Panc1 (cell line): ENCODE measurements around the gene KRT5. TPM values are rescaled to one million over a fixed set of nuclear protein-coding genes. Genes with fewer than 3 reads are reported as not detected.

Source experiments
- ATAC-seq: fragments of 200-7000 bp; cut with Tn5 transposase; 2 replicates; pipeline ENCODE4 v1.9.1; 2020; ENCODE audit warnings: mild to moderate bottlenecking, moderate library complexity
- BruUV-seq: library from RNA; stranded (reverse); fragments of 400-500 nt; replicated peaks from 2 replicates; lab custom pipeline; 2021; lab: Mats Ljungman, UMichigan
- CTCF ChIA-PET: fragments of 300-600 bp; sonication (Branson Sonifier 250); formaldehyde crosslinking; loops from one replicate; lab custom pipeline; 2022; ENCODE audit warnings: antibody characterized with exemption; lab: Charles Lee
- POLR2A ChIA-PET: fragments of 300-600 bp; sonication (Branson Sonifier 250); formaldehyde crosslinking; loops from one replicate; lab custom pipeline; 2022; ENCODE audit warnings: antibody characterized with exemption; lab: Charles Lee
- DNase-seq: peaks from one replicate; pipeline ENCODE4 v3.0.0-alpha.2; 2010; ENCODE audit warnings: low read depth, low spot score
- H3K27ac ChIP-seq: 2 replicates; pipeline ENCODE4 v1.5.1; 2011; ENCODE audit warnings: mild to moderate bottlenecking, low read length, inconsistent platforms
- H3K27me3 ChIP-seq: fragments of 200-500 bp; sonication (Bioruptor generic); 2 replicates; pipeline ENCODE4 v1.6.0; 2014; ENCODE audit warnings: low read length, inconsistent platforms; ENCODE audit not compliant: control insufficient read depth, insufficient read depth
- H3K36me3 ChIP-seq: fragments of 200-500 bp; sonication (Bioruptor generic); 2 replicates; pipeline ENCODE4 v1.5.1; 2014; ENCODE audit warnings: inconsistent platforms, mild to moderate bottlenecking, low read length, moderate library complexity; ENCODE audit not compliant: control insufficient read depth, insufficient read depth
- H3K4me1 ChIP-seq: 2 replicates; pipeline ENCODE4 v1.5.1; 2011; ENCODE audit warnings: inconsistent platforms, mild to moderate bottlenecking, low read length, moderate library complexity; ENCODE audit not compliant: control insufficient read depth, insufficient read depth
- H3K4me3 ChIP-seq, 2 experiments: 2 replicates each; pipeline ENCODE4 v1.5.1; 2011 to 2012; ENCODE audit warnings: low read depth in 2 of 2, low read length in 2 of 2, mild to moderate bottlenecking in 2 of 2, inconsistent platforms in 1 of 2, moderate library complexity in 1 of 2
- H3K9me3 ChIP-seq: fragments of 200-500 bp; sonication (Bioruptor generic); 2 replicates; pipeline ENCODE4 v1.5.1; 2014; ENCODE audit warnings: low read depth, mild to moderate bottlenecking, inconsistent platforms, low read length, moderate library complexity; ENCODE audit not compliant: control insufficient read depth, insufficient read depth
- CTCF ChIP-seq: fragments of 450-650 bp; IDR thresholded peaks from 2 replicates; pipeline ENCODE4 v1.5.1; 2017; ENCODE audit warnings: mild to moderate bottlenecking
- POLR2AphosphoS5 ChIP-seq: IDR thresholded peaks from 2 replicates; pipeline ENCODE4 v1.6.1; 2012; ENCODE audit warnings: mild to moderate bottlenecking, low read depth, low read length, moderate library complexity
- SIN3A ChIP-seq: IDR thresholded peaks from 2 replicates; pipeline ENCODE4 v1.6.1; 2012; ENCODE audit warnings: low read depth, mild to moderate bottlenecking, low read length, moderate library complexity, borderline replicate concordance; ENCODE audit not compliant: insufficient read depth
- TCF7L2 ChIP-seq: IDR thresholded peaks from 2 replicates; pipeline ENCODE4 v1.6.1; 2011; ENCODE audit warnings: mild to moderate bottlenecking, low read depth, low read length, inconsistent platforms
- in situ Hi-C: cut with HindIII; loops from 2 replicates; pipeline ENCODE4 v1.10.0; 2016; ENCODE audit warnings: low sequenced_read_pairs, low pct_unique_long_range_greater_than_20kb
- intact Hi-C: fragments of 100-400 bp; cut with micrococcal nuclease; formaldehyde crosslinking; loops from one replicate; pipeline ENCODE4 v1.10.0; 2022; ENCODE audit not compliant: unreplicated experiment
- total RNA-seq: library from RNA; stranded (reverse); gene quantifications from one replicate; pipeline ENCODE4 v1.2.1, GENCODE V29; 2021; ENCODE audit not compliant: unreplicated experiment
- TF ChIP-seq, protein P1 (sequence below), 2 experiments: IDR thresholded peaks; 2 replicates each; pipeline ENCODE4 v1.6.1; 2011 to 2012; ENCODE audit warnings: low read depth in 2 of 2, control low read depth in 1 of 2, low read length in 1 of 2, mild to moderate bottlenecking in 1 of 2, moderate library complexity in 1 of 2; ENCODE audit not compliant: insufficient read depth in 1 of 2

KRT5 gene
- total RNA-seq, 1 experiment from 2014 or later = not detected

GRCh38 chr12:52524898-52525591, 4.9 kb upstream of the KRT5 start:
- POLR2A ChIA-PET = no interaction called here

GRCh38 chr12:52524241-52524897, 4.2 kb upstream of the KRT5 start:
- Histone ChIP-seq H3K9me3 (no peaks in the 10 kb centered on the region), H3K4me1 (peaks cover 8% of the 10 kb centered on the region; the same call in 1 of the 2 replicates), H3K36me3 (no peaks in the 10 kb centered on the region), H3K27ac (no peak overlapping the region), H3K27me3 (no peaks in the 10 kb centered on the region), H3K4me3 (no peak overlapping the region)
- ATAC-seq (no peak), DNase-seq (no peak)
- ChIA-PET CTCF (no interaction called here), POLR2A (no interaction called here)
- no peak for TF ChIP-seq POLR2AphosphoS5
- no peak for TF ChIP-seq SIN3A
- TF ChIP-seq, protein P1, sequence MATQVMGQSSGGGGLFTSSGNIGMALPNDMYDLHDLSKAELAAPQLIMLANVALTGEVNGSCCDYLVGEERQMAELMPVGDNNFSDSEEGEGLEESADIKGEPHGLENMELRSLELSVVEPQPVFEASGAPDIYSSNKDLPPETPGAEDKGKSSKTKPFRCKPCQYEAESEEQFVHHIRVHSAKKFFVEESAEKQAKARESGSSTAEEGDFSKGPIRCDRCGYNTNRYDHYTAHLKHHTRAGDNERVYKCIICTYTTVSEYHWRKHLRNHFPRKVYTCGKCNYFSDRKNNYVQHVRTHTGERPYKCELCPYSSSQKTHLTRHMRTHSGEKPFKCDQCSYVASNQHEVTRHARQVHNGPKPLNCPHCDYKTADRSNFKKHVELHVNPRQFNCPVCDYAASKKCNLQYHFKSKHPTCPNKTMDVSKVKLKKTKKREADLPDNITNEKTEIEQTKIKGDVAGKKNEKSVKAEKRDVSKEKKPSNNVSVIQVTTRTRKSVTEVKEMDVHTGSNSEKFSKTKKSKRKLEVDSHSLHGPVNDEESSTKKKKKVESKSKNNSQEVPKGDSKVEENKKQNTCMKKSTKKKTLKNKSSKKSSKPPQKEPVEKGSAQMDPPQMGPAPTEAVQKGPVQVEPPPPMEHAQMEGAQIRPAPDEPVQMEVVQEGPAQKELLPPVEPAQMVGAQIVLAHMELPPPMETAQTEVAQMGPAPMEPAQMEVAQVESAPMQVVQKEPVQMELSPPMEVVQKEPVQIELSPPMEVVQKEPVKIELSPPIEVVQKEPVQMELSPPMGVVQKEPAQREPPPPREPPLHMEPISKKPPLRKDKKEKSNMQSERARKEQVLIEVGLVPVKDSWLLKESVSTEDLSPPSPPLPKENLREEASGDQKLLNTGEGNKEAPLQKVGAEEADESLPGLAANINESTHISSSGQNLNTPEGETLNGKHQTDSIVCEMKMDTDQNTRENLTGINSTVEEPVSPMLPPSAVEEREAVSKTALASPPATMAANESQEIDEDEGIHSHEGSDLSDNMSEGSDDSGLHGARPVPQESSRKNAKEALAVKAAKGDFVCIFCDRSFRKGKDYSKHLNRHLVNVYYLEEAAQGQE (IDR thresholded peaks at IDR 0.05; ENCODE audit: insufficient read depth in 1 of 2, low read depth in 2 of 2, low read length in 1 of 2) = no peak
- no peak for TF ChIP-seq CTCF
- no peak for TF ChIP-seq TCF7L2
- in situ Hi-C loops = no loop called here
- no TSS peak for BruUV-seq
- intact Hi-C loops = no loop called here

More at GRCh38 chr12:52524898-52525591, 4.9 kb upstream of the KRT5 start:
- intact Hi-C loops = no loop called here
- DNase-seq = no peak
- Histone ChIP-seq H3K4me3 (no peak overlapping the region), H3K4me1 (peaks cover 8% of the 10 kb centered on the region; the same call in 1 of the 2 replicates), H3K36me3 (no peaks in the 10 kb centered on the region), H3K9me3 (no peaks in the 10 kb centered on the region), H3K27me3 (no peaks in the 10 kb centered on the region), H3K27ac (no peak overlapping the region)
- in situ Hi-C loops = no loop called here
- BruUV-seq = no TSS peak
- TF ChIP-seq CTCF = no peak
- no peak for TF ChIP-seq POLR2AphosphoS5
- TF ChIP-seq, protein P1 (IDR thresholded peaks at IDR 0.05; ENCODE audit: insufficient read depth in 1 of 2, low read depth in 2 of 2, low read length in 1 of 2) = no peak
- TF ChIP-seq TCF7L2 = no peak
- TF ChIP-seq SIN3A = no peak
- no peak for ATAC-seq
- CTCF ChIA-PET = no interaction called here
